ENCODE data around the gene CKLF.
"Not testable (repeated sequence)": the region's sequence is repeated elsewhere in the genome, so short reads cannot be mapped to it uniquely, and the experiment has no call there.

CKLF gene

GRCh38 chr16:66552286-66553177, at the start of gene CKLF:
CKLF (plus strand) TSS chr16:66552576; CDS start chr16:66552716, 140 bp downstream.
- peak; percentile 78 to 87 for DNase-seq (ENCODE audit: low read depth in 2 of 2)

- no peak for DNase-seq (ENCODE audit: low read depth in 2 of 2)
Measured at GRCh38 chr16:66503030-66503429, 49.3 kb upstream of the CKLF start.

- DNase-seq (ENCODE audit: low read depth in 2 of 2): no peak
Measured at GRCh38 chr16:66503612-66504011, 48.8 kb upstream of the CKLF start.

- DNase-seq (ENCODE audit: low read depth in 2 of 2): no peak
Measured at GRCh38 chr16:66507731-66508239, 44.6 kb upstream of the CKLF start.

- DNase-seq (ENCODE audit: low read depth in 2 of 2): no peak
Measured at GRCh38 chr16:66508248-66508913, 44.0 kb upstream of the CKLF start.

- no peak for DNase-seq (ENCODE audit: low read depth in 2 of 2)
Measured at GRCh38 chr16:66508914-66509496, 43.4 kb upstream of the CKLF start.

- DNase-seq (ENCODE audit: low read depth in 2 of 2): no peak
Measured at GRCh38 chr16:66509576-66509975, 42.8 kb upstream of the CKLF start.

- no peak for DNase-seq (ENCODE audit: low read depth in 2 of 2)
Measured at GRCh38 chr16:66510298-66510697, 42.1 kb upstream of the CKLF start.

GRCh38 chr16:66510711-66511601, 41.4 kb upstream of the CKLF start:
- DNase-seq (ENCODE audit: low read depth in 2 of 2): no peak

- no peak for DNase-seq (ENCODE audit: low read depth in 2 of 2)
Measured at GRCh38 chr16:66511602-66512271, 40.6 kb upstream of the CKLF start.

GRCh38 chr16:66512272-66513110, 39.9 kb upstream of the CKLF start:
- no peak for DNase-seq (ENCODE audit: low read depth in 2 of 2)

- no peak for DNase-seq (ENCODE audit: low read depth in 2 of 2)
Measured at GRCh38 chr16:66513111-66513723, 39.2 kb upstream of the CKLF start.

GRCh38 chr16:66514391-66514790, 38.0 kb upstream of the CKLF start:
- not testable (repeated sequence) for DNase-seq (ENCODE audit: low read depth in 2 of 2)

- DNase-seq (ENCODE audit: low read depth in 2 of 2): not testable (repeated sequence)
Measured at GRCh38 chr16:66514980-66515595, 37.3 kb upstream of the CKLF start.

GRCh38 chr16:66515596-66516508, 36.5 kb upstream of the CKLF start:
- DNase-seq (ENCODE audit: low read depth in 2 of 2): no peak

- DNase-seq (ENCODE audit: low read depth in 2 of 2): no peak
Measured at GRCh38 chr16:66516509-66516807, 35.9 kb upstream of the CKLF start.

- peak; percentile 67 to 77 for DNase-seq (ENCODE audit: low read depth in 2 of 2)
Measured at GRCh38 chr16:66516808-66517585, 35.4 kb upstream of the CKLF start.

Data from stimulated activated CD8-positive, alpha-beta memory T cell treated with anti-CD3 and anti-CD28 coated beads, Interleukin-7, amount 100 ng/mL, for 4 hours (primary cell).